Liver (tissue), 9 donors: ENCODE results near the gene GCN1. TPM values are rescaled to one million over a fixed set of nuclear protein-coding genes. Genes with fewer than 3 reads are reported as not detected.

Experiments
- DNase-seq: peaks from one replicate; pipeline ENCODE4 v3.0.0-alpha.2; 2017; ENCODE audit warnings: low spot score
- H3K27ac ChIP-seq, 2 donors: one replicate each; pipeline ENCODE4 v1.7.0; 2013; ENCODE audit warnings: inconsistent platforms in 2 of 2, low read length in 2 of 2, control low read depth in 1 of 2, low read depth in 1 of 2, mild to moderate bottlenecking in 1 of 2
- H3K27me3 ChIP-seq, 4 donors: one replicate each; pipeline versions ENCODE4 v1.6.1 to v1.7.0; 2013; ENCODE audit warnings: low read length in 3 of 4, inconsistent platforms in 1 of 4, mild to moderate bottlenecking in 1 of 4, moderate library complexity in 1 of 4; ENCODE audit not compliant: control insufficient read depth in 4 of 4, insufficient read depth in 4 of 4
- H3K36me3 ChIP-seq, 4 donors: one replicate each; pipeline versions ENCODE4 v1.6.1 to v1.7.0; 2013; ENCODE audit warnings: low read length in 3 of 4, mild to moderate bottlenecking in 3 of 4, low read depth in 1 of 4, moderate library complexity in 1 of 4; ENCODE audit not compliant: control insufficient read depth in 4 of 4, insufficient read depth in 3 of 4
- H3K4me1 ChIP-seq, 4 donors: one replicate each; pipeline versions ENCODE4 v1.6.1 to v1.7.0; 2013; ENCODE audit warnings: low read length in 3 of 4, mild to moderate bottlenecking in 3 of 4, moderate library complexity in 1 of 4; ENCODE audit not compliant: control insufficient read depth in 4 of 4, insufficient read depth in 4 of 4
- H3K4me3 ChIP-seq, 3 donors: one replicate each; pipeline versions ENCODE4 v1.6.1 to v1.7.0; 2013; ENCODE audit warnings: low read length in 3 of 3, control low read depth in 1 of 3, low read depth in 1 of 3, mild to moderate bottlenecking in 1 of 3
- H3K9ac ChIP-seq, 2 donors: one replicate each; pipeline ENCODE4 v1.7.0; 2013; ENCODE audit warnings: low read length in 2 of 2, mild to moderate bottlenecking in 2 of 2, moderate library complexity in 2 of 2, control low read depth in 1 of 2, low read depth in 1 of 2
- H3K9me3 ChIP-seq, 4 donors: one replicate each; pipeline versions ENCODE4 v1.6.1 to v1.7.0; 2013; ENCODE audit warnings: low read length in 3 of 4; ENCODE audit not compliant: control insufficient read depth in 4 of 4
- GABPA ChIP-seq, 2 donors: IDR thresholded peaks in 1 of 2; conservative IDR thresholded peaks in 1 of 2; 2 replicates each; pipeline ENCODE4 v1.6.1; 2016; ENCODE audit warnings: antibody characterized with exemption in 2 of 2, mild to moderate bottlenecking in 1 of 2, moderate library complexity in 1 of 2
- HNF4G ChIP-seq: IDR thresholded peaks from 2 replicates; pipeline ENCODE4 v1.6.1; 2016; ENCODE audit warnings: antibody characterized with exemption
- MAX ChIP-seq: IDR thresholded peaks from 2 replicates; pipeline ENCODE4 v1.6.1; 2016; ENCODE audit warnings: antibody characterized with exemption
- RAD21 ChIP-seq, 2 donors: IDR thresholded peaks; 2 replicates each; pipeline ENCODE4 v1.6.1; 2016; ENCODE audit warnings: antibody characterized with exemption in 2 of 2, mild to moderate bottlenecking in 2 of 2
- TAF1 ChIP-seq: conservative IDR thresholded peaks from 2 replicates; pipeline ENCODE4 v1.6.1; 2016; ENCODE audit warnings: antibody characterized with exemption, mild to moderate bottlenecking
- ZBTB33 ChIP-seq: IDR thresholded peaks from 2 replicates; pipeline ENCODE4 v1.6.1; 2016; ENCODE audit warnings: antibody characterized with exemption
- WGBS: extraction: QIAGEN DNeasy Blood & Tissue Kit; methylation state at CpG from one replicate; pipeline ENCODE4 v1.1.7; 2013; 5-methylcytosine and 5-hydroxymethylcytosine counted together
- polyA plus RNA-seq, 2 donors: library from polyadenylated mRNA; stranded (reverse) in 1 of 2; unstranded in 1 of 2; fragments of 200-250 nt in 1 of 2; fragments of >200 nt in 1 of 2; fragmentation: Nextera tagmentation in 1 of 2; extraction: Ambion mirVana in 1 of 2; gene quantifications; one replicate each; pipeline versions ENCODE4 v1.2.1 to v1.2.3, GENCODE V29; 2013 to 2015
- total RNA-seq, 2 donors: library from RNA; depleted of rRNA; stranded (reverse); fragments of >200 nt; gene quantifications; one replicate each; pipeline ENCODE4 v1.2.3, GENCODE V29; 2014
- donor health status: healthy.
- donor health status: healthy.
- donor health status: healthy.
- donor health status: healthy.
- donor health status: healthy.

Gene GCN1
- total and polyA plus RNA-seq, 4 donors = 7.3 to 78.6 (median 25.8) TPM

DNA sequence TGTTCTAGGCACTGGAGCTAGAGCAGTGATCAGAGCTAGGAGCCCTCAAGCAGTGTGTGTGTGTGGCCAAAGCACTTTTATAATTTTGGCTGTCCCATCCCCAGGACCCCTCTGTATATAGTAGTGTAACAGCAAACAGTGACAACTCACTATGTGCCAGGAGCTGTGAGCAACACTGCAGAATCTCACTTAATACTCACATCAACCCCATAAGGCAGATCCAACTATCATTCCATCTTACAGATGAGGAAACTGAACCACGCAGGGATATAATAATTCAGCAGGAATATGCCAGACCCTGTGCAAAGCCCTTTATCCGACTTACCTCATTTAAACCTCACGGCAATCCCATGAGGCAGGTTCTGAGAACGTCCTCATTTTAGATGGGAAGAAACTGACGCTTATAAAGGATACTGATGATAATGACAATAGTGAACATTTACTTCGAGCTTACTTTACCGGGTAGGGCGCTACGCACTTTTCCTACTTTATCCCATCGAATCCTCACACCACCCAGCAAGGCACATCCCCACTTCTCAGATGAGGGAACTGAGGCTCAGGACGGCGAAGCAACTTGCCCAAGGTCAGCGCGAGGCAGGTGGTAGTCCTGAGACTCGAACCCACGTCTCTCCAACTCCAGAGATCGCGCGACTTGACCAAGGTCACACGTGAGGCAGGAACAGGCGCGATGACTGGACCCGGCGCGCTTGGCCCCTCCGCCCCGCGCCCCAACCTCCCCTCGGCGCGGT, 78.6 kb downstream of the GCN1 start:
- TF ChIP-seq HNF4G (no peak), GABPA (IDR thresholded peaks at IDR 0.05 in 1 of 2, conservative IDR thresholded peaks at IDR 0.05 in 1 of 2) (no peak), ZBTB33 (peak; percentile 79)
- 20% methylated on average over 31 of the region's 31 CpGs for WGBS
- peak; percentile 42 for DNase-seq
- Histone ChIP-seq H3K4me1 (peaks cover 13 to 32% (median 27%) of the 10 kb centered on the region in 4 donors), H3K36me3 (no peaks in the 10 kb centered on the region), H3K9ac (peak overlapping the region; percentile 61 to 68), H3K27me3 (no peaks in the 10 kb centered on the region), H3K27ac (peak overlapping the region; percentile 51 to 52), H3K9me3 (no peaks in the 10 kb centered on the region), H3K4me3 (peak overlapping the region; percentile 92 to 97 (median 96))

DNA sequence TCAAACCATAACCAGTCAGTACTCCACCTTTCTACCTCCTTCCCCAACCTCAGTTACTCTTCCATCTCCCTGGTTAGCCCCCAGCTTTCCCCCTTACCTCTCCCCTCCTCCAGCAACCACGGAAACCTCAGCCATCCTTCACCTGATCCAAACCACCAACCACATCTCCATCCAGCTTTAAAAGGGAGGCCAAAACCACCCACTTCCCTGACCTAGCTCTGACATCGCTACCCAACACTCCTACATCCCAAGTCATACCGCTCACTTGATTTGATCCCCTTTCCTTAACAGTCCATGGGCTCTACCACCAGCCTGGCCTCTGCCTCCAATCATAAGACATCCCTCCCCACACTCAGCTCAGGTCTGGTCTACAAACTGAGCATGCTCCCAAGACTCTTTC, 79.4 kb downstream of the GCN1 start:
- WGBS = 82% methylated on average over 3 of the region's 3 CpGs
- no peak for TF ChIP-seq MAX
- Histone ChIP-seq H3K27me3 (no peaks in the 10 kb centered on the region), H3K4me3 (peak overlapping the region in 1 of 3 donors; percentile 97), H3K4me1 (peaks cover 13 to 38% (median 29%) of the 10 kb centered on the region in 4 donors), H3K27ac (no peak overlapping the region), H3K9me3 (no peaks in the 10 kb centered on the region), H3K36me3 (no peaks in the 10 kb centered on the region), H3K9ac (no peak overlapping the region)
- DNase-seq = no peak

DNA sequence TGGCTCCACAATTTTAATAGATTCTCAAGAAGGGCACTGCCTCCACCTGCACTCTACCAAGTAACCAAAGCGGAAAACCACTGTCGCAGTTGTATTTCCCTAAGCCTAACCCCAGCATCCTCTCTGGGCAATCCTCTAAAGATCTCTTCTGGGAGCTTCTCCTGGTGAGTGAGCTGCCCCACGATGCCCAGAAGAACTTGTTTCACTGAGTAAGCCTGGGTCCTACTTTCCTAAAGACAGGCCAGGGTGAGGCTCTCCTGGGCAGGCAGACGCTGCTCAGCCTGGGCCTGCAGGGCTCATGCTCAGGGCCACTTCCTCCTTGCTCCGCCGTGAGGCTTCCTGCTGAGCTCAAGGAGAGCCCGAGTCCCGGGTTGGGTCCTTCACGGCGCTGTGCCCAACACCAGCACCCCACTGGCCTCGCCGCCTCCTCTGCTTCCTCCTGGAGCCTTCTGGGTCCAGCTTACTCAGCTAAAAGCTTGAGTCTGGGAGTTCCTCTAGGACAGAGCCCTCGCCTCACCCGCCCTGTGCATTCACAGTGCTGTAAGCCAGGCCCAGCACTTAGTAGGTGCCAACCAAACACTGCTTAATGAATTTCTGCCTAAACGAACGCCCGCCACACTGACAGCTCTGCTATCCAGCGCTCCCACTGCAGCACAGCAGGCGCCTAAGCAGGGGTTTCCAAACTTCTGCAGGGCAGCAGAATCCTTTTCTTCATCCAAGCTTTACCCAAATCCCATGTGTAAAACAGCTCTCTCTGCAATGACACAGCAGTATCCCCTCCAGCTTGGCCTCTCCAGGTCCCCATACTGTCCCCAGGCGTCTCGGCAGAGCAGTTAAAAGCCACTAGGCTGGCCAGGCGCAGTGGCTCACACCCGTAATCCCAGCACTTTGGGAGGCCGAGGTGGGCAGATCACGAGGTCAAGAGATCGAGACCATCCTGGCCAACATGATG, 83.7 kb downstream of the GCN1 start:
- H3K27ac ChIP-seq = no peak overlapping the region
- H3K36me3 ChIP-seq = peaks cover 0 to 10% (median 4%) of the 10 kb centered on the region in 4 donors
- no peaks in the 10 kb centered on the region for H3K27me3 ChIP-seq
- no peak overlapping the region for H3K9ac ChIP-seq
- TF ChIP-seq TAF1 (no peak), RAD21 (IDR thresholded peaks at IDR 0.05) (peak in 1 of 2 donors; percentile 8)
- peaks cover 11 to 22% (median 13%) of the 10 kb centered on the region in 4 donors for H3K4me1 ChIP-seq
- DNase-seq = peak; percentile 41
- no peak overlapping the region for H3K4me3 ChIP-seq
- 76% methylated on average over 26 of the region's 26 CpGs for WGBS
- no peaks in the 10 kb centered on the region for H3K9me3 ChIP-seq
